GM12865 (cell line): ENCODE data around the gene DEF6.

Experiments used
- DNase-seq: peaks from one replicate; pipeline ENCODE4 v3.0.0; 2010; ENCODE audit warnings: low read depth
- H3K4me3 ChIP-seq: 2 replicates; pipeline ENCODE4 v1.5.1; 2011; ENCODE audit warnings: mild to moderate bottlenecking, low read depth, low read length, control low read depth
- CTCF ChIP-seq: IDR thresholded peaks from 2 replicates; pipeline ENCODE4 v1.5.1; 2011; ENCODE audit warnings: low read length, control low read depth, low read depth, inconsistent platforms; ENCODE audit not compliant: insufficient read depth; ENCODE audit errors: missing control alignments

The DEF6 gene

GRCh38 chr6:35341557-35341956 lies 43.9 kb downstream of the DEF6 start:
- no peak overlapping the region for H3K4me3 ChIP-seq
- DNase-seq: peak; percentile 6
- no peak for TF ChIP-seq CTCF

- DNase-seq: peak; percentile 96
- H3K4me3 ChIP-seq: peak within 1 kb of the TSS; percentile 91
- TF ChIP-seq CTCF: peak; percentile 95
These were observed 44.9 kb downstream of the DEF6 start, which contains the start of gene PPARD for GRCh38 chr6:35342258-35343091. Gene PPARD, plus strand, starts transcription at chr6:35342558. Its CDS starts 68,530 bp downstream, at chr6:35411088.

GRCh38 chr6:35343092-35343834 lies 45.6 kb downstream of the DEF6 start:
- peak overlapping the region; percentile 91 for H3K4me3 ChIP-seq
- peak; percentile 11 for DNase-seq
- no peak for TF ChIP-seq CTCF

- no peak for DNase-seq
- H3K4me3 ChIP-seq: peak overlapping the region; percentile 91
- no peak for TF ChIP-seq CTCF
These were observed 46.4 kb downstream of the DEF6 start for GRCh38 chr6:35343835-35344550.

- H3K4me3 ChIP-seq: no peak overlapping the region
- DNase-seq: no peak
- no peak for TF ChIP-seq CTCF
These were observed 53.8 kb downstream of the DEF6 start for GRCh38 chr6:35351422-35351821.

- no peak for TF ChIP-seq CTCF
- H3K4me3 ChIP-seq: no peak overlapping the region
- DNase-seq: no peak
These were observed 55.1 kb downstream of the DEF6 start for GRCh38 chr6:35352735-35353134.
